Brain microvascular endothelial cell (primary cell): ENCODE data around the gene ITGAX.

Source experiments
- DNase-seq: peaks from one replicate; pipeline ENCODE4 v3.0.0-alpha.2; 2020
- H3K27ac ChIP-seq: fragments of 250-450 bp; sonication (Bioruptor Pico); 2 replicates; pipeline ENCODE4 v1.5.1; 2020; ENCODE audit warnings: mild to moderate bottlenecking, moderate library complexity
- H3K27me3 ChIP-seq: fragments of 250-450 bp; sonication (Bioruptor Pico); replicated peaks from 2 replicates; pipeline ENCODE4 v1.5.1; 2020; ENCODE audit warnings: mild to moderate bottlenecking
- H3K36me3 ChIP-seq: fragments of 250-450 bp; sonication (Bioruptor Pico); replicated peaks from 2 replicates; pipeline ENCODE4 v1.5.1; 2020; ENCODE audit warnings: mild to moderate bottlenecking
- H3K4me3 ChIP-seq: 2 replicates; pipeline ENCODE4 v1.5.1; 2011; ENCODE audit warnings: low read depth, mild to moderate bottlenecking, control low read depth, low read length, moderate library complexity
- CTCF ChIP-seq: IDR thresholded peaks from 2 replicates; pipeline ENCODE4 v1.5.1; 2011; ENCODE audit warnings: low read depth, mild to moderate bottlenecking, moderate library complexity, low read length, control low read depth, inconsistent platforms; ENCODE audit errors: missing control alignments
- in situ Hi-C: cut with HindIII; loops from 2 replicates; pipeline ENCODE4 v1.10.0; 2017; ENCODE audit warnings: low sequenced_read_pairs, low pct_ligation_motif_present

ITGAX gene

DNA sequence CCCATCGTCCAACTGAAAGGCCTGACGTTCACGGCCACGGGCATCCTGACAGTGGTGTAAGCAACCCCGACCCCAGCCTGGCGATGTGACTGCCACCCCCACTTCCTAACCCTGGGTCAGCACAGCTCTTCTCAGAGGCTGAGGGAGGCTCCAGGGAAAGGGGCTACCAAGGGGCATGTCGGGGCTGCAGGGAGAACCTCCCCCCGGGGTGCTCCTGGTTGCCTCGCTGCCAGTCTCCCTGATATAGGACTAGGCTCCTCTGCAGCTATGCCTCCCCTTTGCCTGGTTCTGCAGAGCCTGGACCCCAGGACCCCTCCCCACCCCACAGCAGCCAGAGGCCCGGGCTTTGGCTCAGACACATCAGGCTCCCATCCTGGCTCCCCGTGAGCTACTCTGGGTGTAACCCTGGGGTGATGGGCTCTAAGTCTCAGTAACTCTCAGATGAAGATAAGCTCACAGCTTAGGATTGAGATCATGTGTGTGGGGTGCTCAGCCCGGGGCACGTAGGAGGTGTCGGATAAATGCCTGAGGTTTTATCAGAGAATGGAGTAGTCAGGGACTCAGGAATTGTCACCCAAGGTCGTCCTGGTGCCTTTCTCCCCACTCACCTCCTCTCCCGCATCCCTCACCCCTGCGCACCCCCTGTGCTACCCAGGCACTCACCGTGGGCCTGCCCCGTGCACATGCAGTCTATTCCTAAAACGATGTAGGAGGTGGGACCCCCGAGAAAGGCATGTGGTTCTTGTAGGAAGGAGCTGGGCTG is 48.8 kb downstream of the ITGAX start:
- in situ Hi-C loops = no loop called here
- H3K4me3 ChIP-seq = no peak overlapping the region
- DNase-seq = no peak
- no peaks in the 10 kb centered on the region for H3K36me3 ChIP-seq
- H3K27ac ChIP-seq = no peak overlapping the region
- no peaks in the 10 kb centered on the region for H3K27me3 ChIP-seq
- TF ChIP-seq CTCF = no peak

- H3K4me3 ChIP-seq = no peak overlapping the region
- H3K27me3 ChIP-seq = no peaks in the 10 kb centered on the region
- no peak overlapping the region for H3K27ac ChIP-seq
- TF ChIP-seq CTCF = no peak
- DNase-seq = no peak
- H3K36me3 ChIP-seq = no peaks in the 10 kb centered on the region
- in situ Hi-C loops = no loop called here
These were observed 49.5 kb downstream of the ITGAX start for GRCh38 chr16:31404353-31405064.

GRCh38 chr16:31407406-31407805 is 52.4 kb downstream of the ITGAX start:
- TF ChIP-seq CTCF = no peak
- DNase-seq = no peak
- in situ Hi-C loops = no loop called here
- H3K4me3 ChIP-seq = no peak overlapping the region
- no peaks in the 10 kb centered on the region for H3K27me3 ChIP-seq
- H3K36me3 ChIP-seq = no peaks in the 10 kb centered on the region
- H3K27ac ChIP-seq = no peak overlapping the region

GRCh38 chr16:31409433-31409832 is 54.5 kb downstream of the ITGAX start:
- Histone ChIP-seq H3K4me3 (no peak overlapping the region), H3K27ac (no peak overlapping the region), H3K27me3 (no peaks in the 10 kb centered on the region), H3K36me3 (no peaks in the 10 kb centered on the region)
- in situ Hi-C loops = no loop called here
- no peak for DNase-seq
- no peak for TF ChIP-seq CTCF

- in situ Hi-C loops = no loop called here
- no peak for TF ChIP-seq CTCF
- Histone ChIP-seq H3K27me3 (no peaks in the 10 kb centered on the region), H3K4me3 (no peak overlapping the region), H3K36me3 (no peaks in the 10 kb centered on the region), H3K27ac (no peak overlapping the region)
- no peak for DNase-seq
These were observed 55.1 kb downstream of the ITGAX start for GRCh38 chr16:31410082-31410481.
